Activated CD4-positive, alpha-beta T cell treated with anti-CD3 and anti-CD28 coated beads, Interleukin-2, amount 10 ng/mL, durations not matched to agents 24 days and 14 days (primary cell): ENCODE data around the gene EBF3. TPM values are rescaled to one million over a fixed set of nuclear protein-coding genes. Genes with fewer than 3 reads are reported as not detected.
A peak's percentile ranks its signal among the peaks of the same experiment; 100 is the strongest.

ENCODE experiments used
- DNase-seq: peaks from one replicate; pipeline ENCODE4 v3.0.0; 2022
- H3K27ac Mint-ChIP-seq: one replicate; pipeline ENCODE4 v1.8.0; 2022; ENCODE audit warnings: mild to moderate bottlenecking, mixed read lengths
- H3K27me3 Mint-ChIP-seq: one replicate; pipeline ENCODE4 v1.8.0; 2022; ENCODE audit warnings: mixed read lengths
- H3K36me3 Mint-ChIP-seq: one replicate; pipeline ENCODE4 v1.8.0; 2022; ENCODE audit warnings: low read depth, mild to moderate bottlenecking, mixed read lengths
- H3K4me1 Mint-ChIP-seq: one replicate; pipeline ENCODE4 v1.8.0; 2021; ENCODE audit warnings: mixed read lengths
- H3K4me3 Mint-ChIP-seq: one replicate; pipeline ENCODE4 v1.8.0; 2022; ENCODE audit warnings: mild to moderate bottlenecking, moderate library complexity, mixed read lengths
- H3K9me3 Mint-ChIP-seq: one replicate; pipeline ENCODE4 v1.8.0; 2021; ENCODE audit warnings: mixed read lengths
- intact Hi-C: fragments of 100-400 bp; cut with micrococcal nuclease; formaldehyde crosslinking; loops from one replicate; pipeline ENCODE4 v1.15.1; 2023
- total RNA-seq: library from RNA; stranded (reverse); gene quantifications from 2 replicates; pipeline ENCODE4 v1.2.3, GENCODE V29; 2022

The EBF3 gene
- total RNA-seq, 1 donor from 2014 or later: not detected

GRCh38 chr10:129982825-129983224, 18.8 kb upstream of the EBF3 start:
- peaks cover 16% of the 10 kb centered on the region for H3K27me3 Mint-ChIP-seq
- no peak overlapping the region for H3K4me3 Mint-ChIP-seq
- H3K27ac Mint-ChIP-seq: no peak overlapping the region
- DNase-seq: no peak
- intact Hi-C loops: no loop called here
- H3K4me1 Mint-ChIP-seq: no peaks in the 10 kb centered on the region
- peaks cover 14% of the 10 kb centered on the region for H3K9me3 Mint-ChIP-seq
- no peaks in the 10 kb centered on the region for H3K36me3 Mint-ChIP-seq

- intact Hi-C loops: loop anchor here (5.0 kb wide), 1 partner anchor 128 kb away; no protein-coding TSS in a partner anchor
- peaks cover 39% of the 10 kb centered on the region for H3K27me3 Mint-ChIP-seq
- no peaks in the 10 kb centered on the region for H3K36me3 Mint-ChIP-seq
- DNase-seq: no peak
- no peak overlapping the region for H3K27ac Mint-ChIP-seq
- H3K4me3 Mint-ChIP-seq: no peak overlapping the region
- H3K4me1 Mint-ChIP-seq: no peaks in the 10 kb centered on the region
- H3K9me3 Mint-ChIP-seq: peaks cover 11% of the 10 kb centered on the region
These were observed 14.9 kb upstream of the EBF3 start for GRCh38 chr10:129978980-129979379.

GRCh38 chr10:129978322-129978721, 14.2 kb upstream of the EBF3 start:
- intact Hi-C loops: loop anchor here (5.0 kb wide), 1 partner anchor 129 kb away; no protein-coding TSS in a partner anchor
- Mint-ChIP-seq H3K27ac (no peak overlapping the region), H3K36me3 (no peaks in the 10 kb centered on the region), H3K4me3 (no peak overlapping the region), H3K9me3 (peaks cover 11% of the 10 kb centered on the region), H3K27me3 (peaks cover 44% of the 10 kb centered on the region), H3K4me1 (no peaks in the 10 kb centered on the region)
- no peak for DNase-seq

GRCh38 chr10:129977794-129978193, 13.7 kb upstream of the EBF3 start:
- Mint-ChIP-seq H3K27me3 (peaks cover 46% of the 10 kb centered on the region), H3K4me3 (no peak overlapping the region), H3K36me3 (no peaks in the 10 kb centered on the region), H3K27ac (no peak overlapping the region), H3K4me1 (no peaks in the 10 kb centered on the region), H3K9me3 (peaks cover 6% of the 10 kb centered on the region)
- no peak for DNase-seq
- intact Hi-C loops: loop anchor here (5.0 kb wide), 1 partner anchor 130 kb away; no protein-coding TSS in a partner anchor

- no peak overlapping the region for H3K27ac Mint-ChIP-seq
- H3K36me3 Mint-ChIP-seq: peaks cover 6% of the 10 kb centered on the region
- H3K4me3 Mint-ChIP-seq: no peak overlapping the region
- intact Hi-C loops: loop anchor here (5.0 kb wide), 1 partner anchor 204 kb away; no protein-coding TSS in a partner anchor
- peaks cover 10% of the 10 kb centered on the region for H3K9me3 Mint-ChIP-seq
- H3K4me1 Mint-ChIP-seq: peaks cover 8% of the 10 kb centered on the region
- peaks cover 65% of the 10 kb centered on the region for H3K27me3 Mint-ChIP-seq
- DNase-seq: no peak
These were observed 9.6 kb upstream of the EBF3 start for GRCh38 chr10:129973674-129974059.

GRCh38 chr10:129972966-129973673, 9.0 kb upstream of the EBF3 start:
- Mint-ChIP-seq H3K27ac (no peak overlapping the region), H3K9me3 (peaks cover 10% of the 10 kb centered on the region), H3K27me3 (peaks cover 66% of the 10 kb centered on the region), H3K4me1 (peaks cover 8% of the 10 kb centered on the region), H3K4me3 (no peak overlapping the region), H3K36me3 (peaks cover 6% of the 10 kb centered on the region)
- DNase-seq: no peak
- intact Hi-C loops: loop anchor here (5.0 kb wide), 1 partner anchor 204 kb away; no protein-coding TSS in a partner anchor

GRCh38 chr10:129972145-129972965, 8.3 kb upstream of the EBF3 start:
- peaks cover 67% of the 10 kb centered on the region for H3K27me3 Mint-ChIP-seq
- peaks cover 10% of the 10 kb centered on the region for H3K9me3 Mint-ChIP-seq
- peak overlapping the region; percentile 75 for H3K27ac Mint-ChIP-seq

GRCh38 chr10:129971381-129972144, 7.5 kb upstream of the EBF3 start:
- Mint-ChIP-seq H3K4me1 (peaks cover 8% of the 10 kb centered on the region), H3K4me3 (peak overlapping the region; percentile 45), H3K27me3 (peaks cover 62% of the 10 kb centered on the region), H3K36me3 (peaks cover 6% of the 10 kb centered on the region), H3K27ac (peak overlapping the region; percentile 75), H3K9me3 (peaks cover 10% of the 10 kb centered on the region)
- intact Hi-C loops: loop anchor here (1.0 to 5.0 kb wide), 2 partner anchors 156 to 206 kb away; no protein-coding TSS in a partner anchor
- DNase-seq: no peak

More at GRCh38 chr10:129972145-129972965, 8.3 kb upstream of the EBF3 start:
- Mint-ChIP-seq H3K36me3 (peaks cover 6% of the 10 kb centered on the region), H3K4me3 (peak overlapping the region; percentile 45), H3K4me1 (peaks cover 8% of the 10 kb centered on the region)
- intact Hi-C loops: loop anchor here (5.0 kb wide), 1 partner anchor 205 kb away; no protein-coding TSS in a partner anchor
- no peak for DNase-seq

- DNase-seq: no peak
- intact Hi-C loops: loop anchor here (1.0 to 5.0 kb wide), 2 partner anchors 157 to 207 kb away; no protein-coding TSS in a partner anchor
- peaks cover 6% of the 10 kb centered on the region for H3K36me3 Mint-ChIP-seq
- H3K27ac Mint-ChIP-seq: peak overlapping the region; percentile 62
- H3K4me1 Mint-ChIP-seq: peaks cover 8% of the 10 kb centered on the region
- no peak overlapping the region for H3K4me3 Mint-ChIP-seq
- H3K9me3 Mint-ChIP-seq: peaks cover 10% of the 10 kb centered on the region
- H3K27me3 Mint-ChIP-seq: peaks cover 63% of the 10 kb centered on the region
These were observed 6.6 kb upstream of the EBF3 start for GRCh38 chr10:129970465-129971364.

- Mint-ChIP-seq H3K36me3 (peaks cover 6% of the 10 kb centered on the region), H3K4me1 (peaks cover 8% of the 10 kb centered on the region), H3K27me3 (peaks cover 61% of the 10 kb centered on the region), H3K9me3 (peaks cover 10% of the 10 kb centered on the region), H3K27ac (peak overlapping the region; percentile 62), H3K4me3 (no peak overlapping the region)
- DNase-seq: no peak
- intact Hi-C loops: loop anchor here (5.0 kb wide), 2 partner anchors 207 to 938 kb away; no protein-coding TSS in a partner anchor
These were observed 5.9 kb upstream of the EBF3 start for GRCh38 chr10:129969911-129970464.

GRCh38 chr10:129969184-129969910, 5.3 kb upstream of the EBF3 start:
- H3K4me1 Mint-ChIP-seq: peaks cover 10% of the 10 kb centered on the region
- H3K27ac Mint-ChIP-seq: peak overlapping the region; percentile 62
- peaks cover 10% of the 10 kb centered on the region for H3K9me3 Mint-ChIP-seq
- H3K4me3 Mint-ChIP-seq: no peak overlapping the region
- no peak for DNase-seq
- peaks cover 6% of the 10 kb centered on the region for H3K36me3 Mint-ChIP-seq
- peaks cover 58% of the 10 kb centered on the region for H3K27me3 Mint-ChIP-seq
- intact Hi-C loops: loop anchor here (5.0 kb wide), 1 partner anchor 937 kb away; no protein-coding TSS in a partner anchor

- peaks cover 6% of the 10 kb centered on the region for H3K36me3 Mint-ChIP-seq
- intact Hi-C loops: loop anchor here (5.0 kb wide), 1 partner anchor 937 kb away; no protein-coding TSS in a partner anchor
- peaks cover 54% of the 10 kb centered on the region for H3K27me3 Mint-ChIP-seq
- peaks cover 10% of the 10 kb centered on the region for H3K4me1 Mint-ChIP-seq
- peaks cover 10% of the 10 kb centered on the region for H3K9me3 Mint-ChIP-seq
- H3K27ac Mint-ChIP-seq: no peak overlapping the region
- no peak overlapping the region for H3K4me3 Mint-ChIP-seq
- DNase-seq: peak; percentile 68
These were observed 4.7 kb upstream of the EBF3 start for GRCh38 chr10:129968853-129969183.
